Peyer's patch (tissue), 4 donors: ENCODE measurements around the gene C18orf63.
"Not testable (repeated sequence)": the region's sequence is repeated elsewhere in the genome, so short reads cannot be mapped to it uniquely, and the experiment has no call there.

Source experiments
- CTCF ChIP-seq, 6 experiments: fragments of 450-650 bp in 4 of 6; fragments of 200-600 bp in 2 of 6; sonication (generic) in 1 of 6; IDR thresholded peaks; one replicate each; pipeline ENCODE4 v1.5.1; 2017 to 2019; ENCODE audit warnings: antibody characterized with exemption in 6 of 6, mild to moderate bottlenecking in 3 of 6, moderate library complexity in 1 of 6
- POLR2A ChIP-seq, 2 donors: fragments of 450-650 bp; IDR thresholded peaks; one replicate each; pipeline ENCODE4 v1.5.1; 2017; ENCODE audit warnings: antibody characterized with exemption in 2 of 2, mild to moderate bottlenecking in 2 of 2, moderate library complexity in 2 of 2

- TF ChIP-seq CTCF, POLR2A (IDR thresholded peaks at IDR 0.05): not testable (repeated sequence)
These were observed 30.1 kb upstream of the C18orf63 start for GRCh38 chr18:74285583-74285982.
